GM18517 (cell line): ENCODE data around the gene KCNH1.

ENCODE experiments used
- ATAC-seq: cut with Tn5 transposase; IDR thresholded peaks from one replicate; pipeline ENCODE4 v1.9.1; 2021; ENCODE audit warnings: mild to moderate bottlenecking, moderate library complexity; ENCODE audit not compliant: unreplicated experiment

KCNH1 gene

DNA sequence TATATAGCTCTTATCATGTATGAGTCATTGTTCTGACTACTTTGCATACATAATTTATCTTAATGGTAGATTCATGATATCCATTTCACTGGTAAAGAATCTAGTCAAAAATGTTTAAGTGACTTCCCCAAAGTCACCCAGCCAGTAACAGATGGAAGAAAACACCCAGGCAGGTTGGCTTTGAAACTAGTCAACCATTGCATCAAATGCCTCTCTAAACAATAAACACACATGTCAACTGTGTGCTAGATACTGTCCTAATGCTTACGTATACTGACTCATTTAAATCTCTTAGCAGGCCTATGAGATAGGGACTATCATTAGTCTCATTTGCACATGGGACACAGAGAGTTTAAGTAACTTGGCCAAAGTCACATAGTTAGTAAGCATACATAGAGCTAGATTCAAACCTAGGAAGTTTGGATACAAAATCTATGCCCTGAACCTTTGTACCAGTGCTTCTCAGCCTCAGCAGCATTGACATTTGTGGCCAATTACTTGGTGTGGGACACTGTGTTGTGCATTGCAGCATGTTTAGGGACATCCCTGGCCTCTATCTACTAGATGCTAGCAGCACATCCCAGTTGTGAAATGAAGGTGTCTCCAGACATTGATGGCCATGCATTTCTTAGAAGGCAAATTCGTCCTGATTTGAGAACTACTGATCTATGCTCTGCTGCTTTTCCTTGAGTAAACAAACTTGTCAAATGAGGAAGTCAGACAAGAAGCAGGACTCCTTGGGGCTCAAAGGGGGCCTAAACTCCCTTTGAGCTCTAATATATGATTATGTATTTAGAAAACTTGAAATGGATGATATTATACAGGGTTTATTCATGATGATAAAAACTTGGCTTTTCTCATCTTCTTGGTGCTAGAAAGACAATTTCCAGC is 316.3 kb downstream of the KCNH1 start:
- ATAC-seq: no peak

DNA sequence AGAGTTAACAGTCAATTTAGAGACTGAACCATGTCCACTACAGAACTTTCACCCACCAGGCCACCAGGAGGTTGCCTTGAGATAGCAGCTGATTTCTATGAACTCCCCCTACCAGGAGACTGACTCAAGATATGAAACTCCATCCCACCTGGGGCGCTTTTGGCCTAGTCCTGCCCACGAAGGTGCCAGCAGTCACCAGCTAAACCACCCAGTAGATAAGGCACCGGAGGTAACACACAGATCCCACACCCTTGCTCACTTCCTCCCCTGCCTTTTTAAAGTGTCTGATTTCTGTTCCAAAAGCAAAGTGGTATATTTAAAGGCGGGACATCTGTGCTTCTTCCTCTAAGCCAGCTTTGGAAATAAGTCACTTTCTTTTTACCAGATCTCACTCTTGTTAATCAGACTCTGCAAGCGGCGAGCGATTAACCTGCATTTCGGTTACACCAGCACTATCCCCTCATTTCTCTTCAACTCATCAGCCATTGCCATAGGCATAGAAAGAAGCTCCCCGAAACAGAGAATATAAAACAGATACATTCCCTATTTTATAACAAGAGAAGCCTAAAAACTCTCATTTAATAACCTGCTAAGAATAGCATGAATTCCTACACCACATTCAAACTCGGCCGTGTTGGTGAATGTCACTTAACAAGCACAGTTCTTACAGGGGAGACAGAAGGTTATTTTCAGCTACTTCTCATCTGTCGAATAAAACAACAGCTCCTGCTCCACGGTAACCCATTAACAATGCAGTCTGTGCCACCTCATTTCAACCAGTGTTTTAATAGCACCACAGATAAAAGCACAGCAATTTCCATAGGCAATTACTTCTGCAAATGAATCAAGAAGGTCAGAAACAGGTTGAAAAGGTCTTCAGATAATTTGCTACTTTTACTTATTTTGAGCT is 318.1 kb downstream of the KCNH1 start:
- no peak for ATAC-seq

DNA sequence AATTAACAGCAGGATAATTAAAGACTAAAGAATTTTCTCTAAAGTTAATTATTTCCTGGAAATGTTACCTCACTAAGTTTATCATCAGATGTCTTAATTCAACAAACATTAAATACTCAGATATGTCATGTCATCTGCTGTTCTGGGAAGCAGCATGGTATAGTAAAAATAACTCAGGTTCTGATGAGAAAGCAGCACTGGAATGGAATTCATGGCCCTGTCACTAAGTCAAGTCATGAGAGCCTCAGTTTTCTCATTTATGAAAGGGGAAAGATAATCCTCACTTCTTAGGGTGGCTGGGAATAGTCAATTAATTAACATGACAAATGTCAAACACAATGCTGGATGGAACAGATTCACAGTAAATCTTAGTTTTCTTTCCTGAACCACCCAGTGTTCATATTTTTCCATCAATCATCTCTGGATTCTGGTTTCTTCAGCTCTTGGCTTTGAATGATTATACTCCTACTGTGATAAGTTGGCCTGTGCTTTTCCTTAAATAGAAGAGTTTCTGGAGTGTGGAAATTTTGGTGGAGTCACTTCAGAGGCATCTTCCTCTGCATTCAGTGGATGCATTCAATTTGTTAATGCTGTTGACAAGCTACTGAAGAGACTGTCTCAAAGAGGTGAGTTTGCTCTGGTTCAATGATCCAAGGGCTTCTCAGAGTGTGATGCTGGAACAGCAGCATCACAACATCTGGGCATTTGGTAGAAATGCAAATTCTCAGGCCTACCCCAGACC is 319.4 kb downstream of the KCNH1 start:
- ATAC-seq: no peak

DNA sequence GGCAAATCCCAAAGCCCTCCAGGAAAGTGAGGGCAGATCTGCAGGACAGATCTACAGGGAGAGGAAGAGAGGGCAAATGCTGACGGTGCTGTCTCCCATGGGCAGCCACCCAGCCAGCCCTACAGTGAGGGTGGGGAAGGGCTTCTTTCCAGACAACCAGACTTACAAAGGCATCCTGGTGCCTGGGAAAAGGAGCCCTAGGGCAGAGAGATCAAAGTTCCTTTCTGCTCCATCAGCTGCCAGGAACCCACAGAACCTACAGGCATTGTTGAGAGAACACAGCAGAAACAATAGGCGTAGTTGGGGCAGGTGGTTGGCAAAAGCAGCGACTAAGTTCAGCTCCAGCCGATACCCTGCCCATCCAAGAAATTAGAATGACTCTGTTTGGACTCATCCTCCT is 332.4 kb downstream of the KCNH1 start:
- ATAC-seq: no peak

DNA sequence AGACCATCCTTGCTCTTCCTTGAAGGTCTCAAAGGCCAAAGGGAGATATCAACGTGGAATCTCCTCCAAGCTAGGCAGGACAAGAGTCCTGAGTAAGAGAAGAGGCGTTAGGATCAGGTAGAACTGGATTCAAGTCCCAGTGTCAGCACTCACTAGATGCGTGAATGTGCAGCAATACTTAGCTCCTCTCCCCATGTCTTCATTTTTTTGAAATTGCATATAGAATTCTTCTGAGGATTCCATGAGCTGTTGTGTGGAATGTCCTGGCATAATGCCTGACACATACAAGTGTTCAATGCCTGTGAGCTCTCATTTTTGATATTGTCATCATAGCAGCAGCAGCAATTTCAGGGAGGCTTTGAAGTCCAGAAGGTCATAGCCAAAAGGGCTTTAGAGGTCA is 333.2 kb downstream of the KCNH1 start:
- ATAC-seq: no peak

DNA sequence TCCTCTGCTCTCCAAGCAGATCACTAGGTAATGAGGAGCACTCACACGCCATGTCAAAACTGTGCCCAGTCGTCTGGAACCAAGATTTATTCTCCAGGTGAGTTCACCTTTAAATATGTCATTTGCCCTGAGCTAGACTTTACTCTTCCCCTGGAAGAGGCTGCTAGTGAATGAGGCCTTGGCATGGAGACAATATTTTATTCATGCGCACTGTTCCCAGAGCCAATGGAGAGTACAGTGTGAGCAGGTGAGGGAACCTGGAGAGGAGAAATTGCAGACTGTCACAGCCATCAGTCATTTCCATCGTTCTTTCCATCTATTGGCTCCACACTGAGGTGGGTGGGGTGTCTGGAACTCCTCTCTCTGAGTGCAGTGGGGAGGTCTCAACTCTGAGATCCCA is 333.6 kb downstream of the KCNH1 start:
- ATAC-seq: no peak

DNA sequence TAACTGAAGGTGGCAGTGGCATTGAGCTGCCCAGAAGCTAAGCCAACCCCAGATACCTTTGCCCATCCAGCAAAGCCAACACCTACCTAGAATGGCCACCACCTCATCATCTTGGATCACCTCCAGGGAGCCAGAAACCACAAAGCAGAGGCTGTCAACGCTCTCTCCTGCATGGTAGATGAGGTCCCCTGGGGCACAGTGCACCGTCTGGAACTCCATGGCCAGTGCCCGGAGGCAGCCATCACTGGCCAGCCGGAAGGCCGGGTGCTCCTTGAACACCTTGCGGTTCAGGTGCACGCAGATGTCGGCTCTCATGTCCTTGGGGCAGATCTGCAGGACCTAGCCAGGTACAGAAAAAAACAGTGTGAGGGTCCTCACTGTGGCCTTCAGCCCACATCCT is 336.5 kb downstream of the KCNH1 start:
- ATAC-seq: no peak

DNA sequence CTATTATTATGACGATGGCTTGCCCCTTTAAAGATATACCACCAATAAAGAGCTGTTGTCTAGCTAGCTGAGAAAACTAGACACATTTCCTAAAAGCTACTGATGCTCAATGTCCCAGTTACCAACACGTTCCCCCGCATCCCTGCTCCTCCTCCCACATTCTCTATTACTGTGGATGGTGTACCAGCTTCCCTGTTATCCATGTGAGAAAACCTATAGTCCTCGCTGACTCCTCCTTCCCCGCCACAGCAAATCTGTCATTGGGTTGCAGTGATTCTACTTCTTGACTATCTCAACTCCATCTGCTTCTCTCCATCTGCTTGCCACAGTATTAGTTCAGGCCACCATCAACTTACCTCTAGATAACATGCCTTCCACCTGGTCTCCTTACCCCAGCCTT is 337.5 kb downstream of the KCNH1 start:
- no peak for ATAC-seq

DNA sequence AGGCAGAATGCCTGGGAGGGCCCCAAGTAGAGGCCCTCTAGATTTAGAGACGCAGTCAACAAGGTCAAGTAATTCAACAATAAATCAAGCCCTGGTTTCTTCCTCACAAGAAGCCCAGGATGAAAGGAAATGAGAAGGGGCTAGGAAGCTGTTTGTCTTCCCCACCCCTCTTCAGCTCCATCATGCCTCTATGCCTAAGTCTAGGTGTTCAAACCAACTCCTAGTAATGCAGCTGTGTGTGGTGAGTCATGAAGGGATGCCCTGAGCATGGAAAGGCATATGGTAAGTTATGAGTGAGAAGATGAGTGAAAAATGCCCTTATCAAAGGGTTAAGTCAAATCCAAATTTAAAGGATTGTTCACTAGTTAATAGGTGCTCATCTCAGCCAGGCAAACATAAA is 339.5 kb downstream of the KCNH1 start:
- no peak for ATAC-seq

DNA sequence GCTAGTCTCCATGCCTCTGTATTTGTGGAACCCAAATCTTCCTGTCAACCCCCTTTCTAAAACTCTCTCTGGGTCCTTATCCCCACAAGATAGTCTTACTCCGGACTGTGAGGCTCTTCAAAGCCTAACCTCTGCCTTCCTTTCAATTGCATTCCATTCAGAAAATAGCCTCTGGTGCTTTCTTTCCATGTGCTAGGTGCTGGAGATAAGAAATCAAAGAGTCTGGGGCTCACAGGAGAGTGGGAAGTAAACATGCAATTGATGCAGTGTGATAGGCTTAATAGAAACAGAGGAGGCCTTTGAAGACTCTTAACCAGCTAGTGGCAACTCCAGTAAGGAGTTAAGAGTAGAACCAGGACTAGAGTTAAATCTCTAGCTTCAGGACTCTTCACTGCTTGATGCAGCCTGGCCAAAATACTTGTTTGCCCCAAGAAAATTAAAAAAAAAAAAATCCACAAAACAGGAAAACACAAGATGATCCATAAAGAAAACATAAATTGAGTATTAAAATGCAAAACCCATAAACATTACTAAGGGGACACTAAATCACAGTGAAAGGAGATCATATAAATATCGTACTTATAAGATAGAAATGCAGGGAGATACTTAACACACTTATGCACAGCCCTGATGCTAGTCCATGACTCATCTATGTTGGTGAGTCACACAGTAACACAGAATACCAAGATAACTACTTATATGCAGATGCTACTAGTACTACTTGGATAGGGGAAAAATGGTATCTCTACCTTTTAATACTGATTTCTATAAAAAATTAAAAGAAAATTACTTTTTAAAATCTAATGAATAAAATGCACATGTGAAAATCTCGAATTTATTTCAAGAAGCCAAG is 341.5 kb downstream of the KCNH1 start:
- ATAC-seq: no peak

DNA sequence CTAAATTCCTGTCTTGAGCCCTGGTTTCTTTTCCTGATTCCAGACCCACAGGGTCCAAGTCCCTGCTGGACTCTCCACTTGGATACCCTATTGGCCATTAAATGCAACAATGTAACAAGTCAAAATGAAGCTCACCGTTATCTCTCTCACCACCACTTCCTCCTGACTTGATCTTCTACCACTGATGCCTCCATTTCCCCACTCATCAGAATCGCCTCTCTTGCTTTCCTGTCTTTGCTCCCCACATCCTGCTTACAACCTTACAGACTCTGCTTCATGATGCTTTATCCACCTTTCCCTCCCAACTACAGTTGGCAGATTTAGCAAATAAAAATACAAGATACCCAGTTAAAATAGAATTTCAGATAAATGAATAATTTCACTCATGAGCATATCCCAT is 343.8 kb downstream of the KCNH1 start:
- ATAC-seq: no peak

DNA sequence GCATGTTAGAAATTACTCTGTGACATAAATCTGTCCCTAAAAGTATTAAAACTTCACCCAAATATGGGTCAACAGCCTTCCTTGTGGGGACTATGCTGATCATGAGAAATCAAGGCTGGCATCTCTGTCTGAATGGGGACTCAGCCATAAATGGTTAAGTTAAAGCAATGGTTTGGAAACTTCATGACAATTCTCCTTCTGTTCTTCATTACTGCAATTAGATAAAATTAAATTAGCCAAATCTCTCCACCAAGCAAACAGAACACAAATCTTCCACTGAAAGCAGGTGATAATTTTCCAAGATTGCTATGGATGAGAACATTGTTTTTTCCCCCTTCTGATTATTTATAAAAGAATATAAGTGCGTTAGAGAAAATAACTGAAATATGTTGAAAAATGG is 346.1 kb downstream of the KCNH1 start:
- ATAC-seq: no peak

DNA sequence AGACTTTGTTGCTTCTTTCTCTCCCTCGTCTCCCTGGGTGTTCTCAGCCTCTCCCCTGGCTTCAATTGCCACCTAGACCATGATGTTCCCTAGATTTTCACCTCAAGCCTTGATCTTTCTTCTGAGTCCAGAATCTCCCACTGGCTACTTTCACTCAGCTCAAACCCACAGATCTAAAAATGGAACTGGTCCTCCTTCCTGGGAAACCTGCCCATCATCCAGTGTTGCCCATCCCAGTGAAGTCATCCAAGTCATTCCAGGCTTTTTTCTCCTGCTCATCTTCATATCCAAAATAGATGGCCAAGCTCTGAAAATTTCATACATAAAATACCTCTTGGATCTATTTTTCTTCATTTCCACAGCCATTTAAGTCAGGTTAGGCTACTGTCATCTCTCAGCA is 347.4 kb downstream of the KCNH1 start:
- ATAC-seq: no peak

DNA sequence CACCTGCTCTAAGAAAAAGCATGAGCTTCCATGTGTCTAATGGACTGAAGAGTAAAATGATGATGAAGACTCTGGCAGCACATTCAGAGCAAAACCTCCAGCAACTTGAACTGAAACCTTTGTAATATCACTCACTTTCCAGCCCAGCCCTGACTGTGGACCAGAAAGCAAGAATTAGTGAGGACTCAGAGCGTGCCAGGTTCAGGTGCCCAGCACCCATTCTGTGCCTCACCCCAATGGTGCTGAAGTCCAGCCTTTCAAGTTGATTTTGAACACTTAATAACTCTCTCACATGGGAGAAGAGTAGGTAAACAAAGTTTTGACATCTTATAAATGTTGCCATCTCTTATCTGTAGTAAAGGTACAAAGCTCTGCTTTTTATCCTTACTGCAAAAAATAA is 350.0 kb downstream of the KCNH1 start:
- ATAC-seq: no peak

DNA sequence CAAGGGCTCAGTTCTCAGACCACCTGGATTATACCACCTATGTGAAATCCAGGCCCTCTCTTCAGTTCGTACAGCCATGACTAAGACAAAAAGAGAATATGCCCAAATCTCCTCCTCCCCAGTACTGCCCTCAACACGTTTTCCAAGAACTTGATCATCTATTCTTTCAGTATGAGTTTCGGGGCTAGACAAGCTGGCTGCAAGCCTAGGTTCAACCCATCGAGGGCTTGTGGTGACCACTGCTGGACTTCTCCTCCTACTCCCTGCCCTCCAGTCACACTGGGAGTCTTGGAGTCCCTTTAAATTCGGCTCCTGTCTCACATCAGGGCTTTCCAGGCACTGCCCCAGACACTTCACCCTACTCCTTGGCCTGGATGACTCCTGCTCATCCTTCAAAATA is 352.3 kb downstream of the KCNH1 start:
- ATAC-seq: no peak

DNA sequence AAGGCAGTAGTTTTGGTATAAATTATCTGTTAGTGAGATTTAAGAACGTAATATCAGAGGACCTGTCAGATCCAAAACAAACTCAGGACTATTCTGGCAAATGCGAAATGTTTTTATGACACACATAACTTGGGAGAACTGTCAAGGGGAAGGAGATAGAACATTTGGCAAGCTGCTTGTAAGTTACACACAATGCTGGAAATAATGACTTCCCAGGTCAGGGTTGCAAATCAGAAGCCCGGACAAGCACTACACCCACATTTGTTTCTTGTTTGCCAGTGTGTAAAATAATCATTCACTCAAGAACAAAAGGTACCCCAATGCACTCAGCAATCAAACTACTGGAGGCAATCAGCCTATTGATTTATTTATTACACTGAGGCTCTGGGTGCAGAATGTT is 354.7 kb downstream of the KCNH1 start:
- no peak for ATAC-seq

DNA sequence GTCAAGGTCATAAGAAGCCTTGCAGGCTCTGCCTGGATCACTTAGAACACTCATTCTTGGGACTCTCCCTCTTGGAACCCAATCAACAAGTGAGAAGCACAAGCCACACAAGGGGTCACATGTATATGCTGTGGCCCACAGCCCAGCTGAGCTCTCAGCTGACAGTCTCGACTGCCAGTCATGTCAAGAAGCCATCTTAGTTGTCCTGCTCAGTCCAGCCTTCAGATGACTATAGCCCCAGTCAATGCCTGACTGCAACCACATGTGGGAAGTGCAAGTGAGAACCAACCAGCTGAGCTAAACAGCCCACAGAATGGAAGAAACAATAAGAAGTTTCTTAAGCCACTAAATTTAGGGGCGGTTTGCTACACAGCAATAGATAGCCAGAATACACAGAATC is 356.0 kb downstream of the KCNH1 start:
- no peak for ATAC-seq

DNA sequence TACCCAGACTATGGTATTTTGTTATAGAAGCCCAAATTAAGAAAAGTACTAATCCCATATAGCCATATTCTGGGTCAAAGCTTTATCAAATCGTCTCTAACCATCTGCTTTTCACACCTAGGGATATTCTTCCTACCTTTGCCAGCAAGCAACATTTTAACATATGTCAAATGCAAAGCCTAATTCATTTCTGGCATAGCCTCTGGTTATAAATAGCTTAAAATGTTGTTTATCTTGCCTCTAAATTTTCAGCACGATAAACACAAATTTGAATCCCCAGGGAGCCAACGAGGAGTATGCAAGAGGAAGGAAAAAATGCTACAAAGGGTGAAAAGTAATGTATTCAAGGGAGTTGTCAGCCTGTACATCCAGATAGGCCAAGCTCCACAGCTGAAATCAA is 357.2 kb downstream of the KCNH1 start:
- no peak for ATAC-seq

DNA sequence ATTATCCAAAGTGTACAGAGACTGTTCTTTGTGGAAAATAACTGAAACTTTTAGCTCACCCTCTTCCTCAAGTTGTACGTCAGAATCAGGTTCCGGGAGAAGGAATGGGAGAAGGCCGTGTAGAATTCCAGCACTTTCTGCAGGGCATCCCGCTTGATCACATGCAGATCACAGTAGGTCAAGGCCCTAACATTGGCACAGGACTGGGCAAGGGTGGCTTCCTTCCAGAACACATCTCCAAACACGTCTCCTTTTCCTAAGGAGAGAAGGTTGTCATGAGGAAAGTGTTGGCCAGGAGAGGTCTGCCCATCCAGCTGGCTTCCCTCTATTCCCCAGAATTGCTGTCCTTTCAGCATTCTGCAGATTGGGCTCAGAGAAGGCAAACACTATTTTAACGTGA is 358.7 kb downstream of the KCNH1 start:
- ATAC-seq: no peak

DNA sequence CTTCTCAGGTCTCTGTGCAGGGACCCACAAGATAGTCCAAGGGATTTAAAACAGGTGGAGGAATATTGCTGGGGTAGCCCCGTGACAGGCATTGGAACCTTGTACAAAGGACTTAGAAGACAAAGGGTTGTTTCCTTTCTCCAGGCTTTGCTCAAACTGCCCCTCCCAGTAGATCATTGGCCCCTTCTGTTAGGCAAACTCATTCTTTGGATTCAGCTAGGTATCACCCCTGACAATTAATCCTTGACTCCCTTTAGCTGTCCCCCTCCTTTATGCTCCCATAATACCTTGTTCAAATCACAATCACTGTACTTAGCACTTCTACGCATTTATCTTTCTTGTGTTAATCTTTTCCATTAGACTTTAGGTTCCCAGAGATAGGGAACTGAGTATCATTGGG is 360.5 kb downstream of the KCNH1 start:
- no peak for ATAC-seq
